OCI-LY1 (cell line): ENCODE measurements around the gene LPCAT3.

Experiments used
- EZH2 ChIP-seq: fragments of 200-600 bp; sonication (generic), shearing (Covaris generic); IDR thresholded peaks from 2 replicates; pipeline ENCODE4 v1.8.0; 2017; ENCODE audit warnings: borderline replicate concordance, mixed run types, mild to moderate bottlenecking, antibody characterized with exemption, low read length, moderate library complexity, mixed read lengths
- TF ChIP-seq, protein P1 (sequence below): fragments of 200-600 bp; sonication (generic), shearing (Covaris generic); IDR thresholded peaks from 2 replicates; pipeline ENCODE4 v1.5.1; 2017; ENCODE audit warnings: mild to moderate bottlenecking, antibody characterized with exemption, low read length, moderate library complexity, mixed read lengths

GRCh38 chr12:7066596-7066995, 48.3 kb upstream of the LPCAT3 start:
- TF ChIP-seq, protein P1, sequence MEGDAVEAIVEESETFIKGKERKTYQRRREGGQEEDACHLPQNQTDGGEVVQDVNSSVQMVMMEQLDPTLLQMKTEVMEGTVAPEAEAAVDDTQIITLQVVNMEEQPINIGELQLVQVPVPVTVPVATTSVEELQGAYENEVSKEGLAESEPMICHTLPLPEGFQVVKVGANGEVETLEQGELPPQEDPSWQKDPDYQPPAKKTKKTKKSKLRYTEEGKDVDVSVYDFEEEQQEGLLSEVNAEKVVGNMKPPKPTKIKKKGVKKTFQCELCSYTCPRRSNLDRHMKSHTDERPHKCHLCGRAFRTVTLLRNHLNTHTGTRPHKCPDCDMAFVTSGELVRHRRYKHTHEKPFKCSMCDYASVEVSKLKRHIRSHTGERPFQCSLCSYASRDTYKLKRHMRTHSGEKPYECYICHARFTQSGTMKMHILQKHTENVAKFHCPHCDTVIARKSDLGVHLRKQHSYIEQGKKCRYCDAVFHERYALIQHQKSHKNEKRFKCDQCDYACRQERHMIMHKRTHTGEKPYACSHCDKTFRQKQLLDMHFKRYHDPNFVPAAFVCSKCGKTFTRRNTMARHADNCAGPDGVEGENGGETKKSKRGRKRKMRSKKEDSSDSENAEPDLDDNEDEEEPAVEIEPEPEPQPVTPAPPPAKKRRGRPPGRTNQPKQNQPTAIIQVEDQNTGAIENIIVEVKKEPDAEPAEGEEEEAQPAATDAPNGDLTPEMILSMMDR = no peak
- no peak for TF ChIP-seq EZH2
